ENCODE results near the gene MAMDC4. TPM values are rescaled to one million over a fixed set of nuclear protein-coding genes. Genes with fewer than 3 reads are reported as not detected.

The MAMDC4 gene
- total and polyA plus RNA-seq, 2 of the 13 experiments (the other 11 are each of a cell fraction or from before 2014, with no cell fraction given) = 6.0 to 6.8 TPM

- TF ChIP-seq, protein P1, sequence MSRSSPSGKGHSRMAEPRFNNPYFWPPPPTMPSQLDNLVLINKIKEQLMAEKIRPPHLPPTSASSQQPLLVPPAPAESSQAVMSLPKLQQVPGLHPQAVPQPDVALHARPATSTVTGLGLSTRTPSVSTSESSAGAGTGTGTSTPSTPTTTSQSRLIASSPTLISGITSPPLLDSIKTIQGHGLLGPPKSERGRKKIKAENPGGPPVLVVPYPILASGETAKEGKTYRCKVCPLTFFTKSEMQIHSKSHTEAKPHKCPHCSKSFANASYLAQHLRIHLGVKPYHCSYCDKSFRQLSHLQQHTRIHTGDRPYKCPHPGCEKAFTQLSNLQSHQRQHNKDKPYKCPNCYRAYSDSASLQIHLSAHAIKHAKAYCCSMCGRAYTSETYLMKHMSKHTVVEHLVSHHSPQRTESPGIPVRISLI (CRISPR knock-in tag; IDR thresholded peaks at IDR 0.05; ENCODE audit: borderline replicate concordance) = no peak
- TF ChIP-seq FOXM1 (CRISPR knock-in tag; IDR thresholded peaks at IDR 0.05) = no peak
- TF ChIP-seq ZNF737 (CRISPR knock-in tag; IDR thresholded peaks at IDR 0.05; ENCODE audit: borderline replicate concordance) = no peak
- no peak for TF ChIP-seq ZNF275 (CRISPR knock-in tag; IDR thresholded peaks at IDR 0.05; ENCODE audit: borderline replicate concordance)
- no peak for TF ChIP-seq TFDP2 (CRISPR knock-in tag; IDR thresholded peaks at IDR 0.05)
- TF ChIP-seq ATF1 (CRISPR knock-in tag; IDR thresholded peaks at IDR 0.05) = no peak
- TF ChIP-seq GMEB1 (CRISPR knock-in tag; IDR thresholded peaks at IDR 0.05; ENCODE audit: borderline replicate concordance) = no peak; the same call in 1 of the 2 replicates
- TF ChIP-seq, protein P2, sequence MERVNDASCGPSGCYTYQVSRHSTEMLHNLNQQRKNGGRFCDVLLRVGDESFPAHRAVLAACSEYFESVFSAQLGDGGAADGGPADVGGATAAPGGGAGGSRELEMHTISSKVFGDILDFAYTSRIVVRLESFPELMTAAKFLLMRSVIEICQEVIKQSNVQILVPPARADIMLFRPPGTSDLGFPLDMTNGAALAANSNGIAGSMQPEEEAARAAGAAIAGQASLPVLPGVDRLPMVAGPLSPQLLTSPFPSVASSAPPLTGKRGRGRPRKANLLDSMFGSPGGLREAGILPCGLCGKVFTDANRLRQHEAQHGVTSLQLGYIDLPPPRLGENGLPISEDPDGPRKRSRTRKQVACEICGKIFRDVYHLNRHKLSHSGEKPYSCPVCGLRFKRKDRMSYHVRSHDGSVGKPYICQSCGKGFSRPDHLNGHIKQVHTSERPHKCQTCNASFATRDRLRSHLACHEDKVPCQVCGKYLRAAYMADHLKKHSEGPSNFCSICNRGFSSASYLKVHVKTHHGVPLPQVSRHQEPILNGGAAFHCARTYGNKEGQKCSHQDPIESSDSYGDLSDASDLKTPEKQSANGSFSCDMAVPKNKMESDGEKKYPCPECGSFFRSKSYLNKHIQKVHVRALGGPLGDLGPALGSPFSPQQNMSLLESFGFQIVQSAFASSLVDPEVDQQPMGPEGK (CRISPR knock-in tag; IDR thresholded peaks at IDR 0.05) = peak; percentile 81
- TF ChIP-seq, protein P3, sequence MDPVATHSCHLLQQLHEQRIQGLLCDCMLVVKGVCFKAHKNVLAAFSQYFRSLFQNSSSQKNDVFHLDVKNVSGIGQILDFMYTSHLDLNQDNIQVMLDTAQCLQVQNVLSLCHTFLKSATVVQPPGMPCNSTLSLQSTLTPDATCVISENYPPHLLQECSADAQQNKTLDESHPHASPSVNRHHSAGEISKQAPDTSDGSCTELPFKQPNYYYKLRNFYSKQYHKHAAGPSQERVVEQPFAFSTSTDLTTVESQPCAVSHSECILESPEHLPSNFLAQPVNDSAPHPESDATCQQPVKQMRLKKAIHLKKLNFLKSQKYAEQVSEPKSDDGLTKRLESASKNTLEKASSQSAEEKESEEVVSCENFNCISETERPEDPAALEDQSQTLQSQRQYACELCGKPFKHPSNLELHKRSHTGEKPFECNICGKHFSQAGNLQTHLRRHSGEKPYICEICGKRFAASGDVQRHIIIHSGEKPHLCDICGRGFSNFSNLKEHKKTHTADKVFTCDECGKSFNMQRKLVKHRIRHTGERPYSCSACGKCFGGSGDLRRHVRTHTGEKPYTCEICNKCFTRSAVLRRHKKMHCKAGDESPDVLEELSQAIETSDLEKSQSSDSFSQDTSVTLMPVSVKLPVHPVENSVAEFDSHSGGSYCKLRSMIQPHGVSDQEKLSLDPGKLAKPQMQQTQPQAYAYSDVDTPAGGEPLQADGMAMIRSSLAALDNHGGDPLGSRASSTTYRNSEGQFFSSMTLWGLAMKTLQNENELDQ (CRISPR knock-in tag; IDR thresholded peaks at IDR 0.05; ENCODE audit: borderline replicate concordance) = no peak
- TF ChIP-seq, protein P4, sequence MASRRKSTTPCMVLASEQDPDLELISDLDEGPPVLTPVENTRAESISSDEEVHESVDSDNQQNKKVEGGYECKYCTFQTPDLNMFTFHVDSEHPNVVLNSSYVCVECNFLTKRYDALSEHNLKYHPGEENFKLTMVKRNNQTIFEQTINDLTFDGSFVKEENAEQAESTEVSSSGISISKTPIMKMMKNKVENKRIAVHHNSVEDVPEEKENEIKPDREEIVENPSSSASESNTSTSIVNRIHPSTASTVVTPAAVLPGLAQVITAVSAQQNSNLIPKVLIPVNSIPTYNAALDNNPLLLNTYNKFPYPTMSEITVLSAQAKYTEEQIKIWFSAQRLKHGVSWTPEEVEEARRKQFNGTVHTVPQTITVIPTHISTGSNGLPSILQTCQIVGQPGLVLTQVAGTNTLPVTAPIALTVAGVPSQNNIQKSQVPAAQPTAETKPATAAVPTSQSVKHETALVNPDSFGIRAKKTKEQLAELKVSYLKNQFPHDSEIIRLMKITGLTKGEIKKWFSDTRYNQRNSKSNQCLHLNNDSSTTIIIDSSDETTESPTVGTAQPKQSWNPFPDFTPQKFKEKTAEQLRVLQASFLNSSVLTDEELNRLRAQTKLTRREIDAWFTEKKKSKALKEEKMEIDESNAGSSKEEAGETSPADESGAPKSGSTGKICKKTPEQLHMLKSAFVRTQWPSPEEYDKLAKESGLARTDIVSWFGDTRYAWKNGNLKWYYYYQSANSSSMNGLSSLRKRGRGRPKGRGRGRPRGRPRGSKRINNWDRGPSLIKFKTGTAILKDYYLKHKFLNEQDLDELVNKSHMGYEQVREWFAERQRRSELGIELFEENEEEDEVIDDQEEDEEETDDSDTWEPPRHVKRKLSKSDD (CRISPR knock-in tag; IDR thresholded peaks at IDR 0.05; ENCODE audit: low read depth) = no peak
- TF ChIP-seq CREM (IDR thresholded peaks at IDR 0.05) = no peak
- TF ChIP-seq CREM (CRISPR knock-in tag; IDR thresholded peaks at IDR 0.05) = no peak
- peak; percentile 73 for TF ChIP-seq HNF4A (CRISPR knock-in tag; IDR thresholded peaks at IDR 0.05)
- TF ChIP-seq SCMH1 (CRISPR knock-in tag; IDR thresholded peaks at IDR 0.05; ENCODE audit: borderline replicate concordance) = no peak
- no peak for TF ChIP-seq SUZ12 (IDR thresholded peaks at IDR 0.05; ENCODE audit: low read depth, low read length)
- no peak for TF ChIP-seq TAF1 (CRISPR knock-in tag; IDR thresholded peaks at IDR 0.05)
Observed at GRCh38 chr9:136840877-136841645, 11.1 kb upstream of the MAMDC4 start (continued).
